Caco-2 (cell line): ENCODE results near the gene FOXR1. TPM values are rescaled to one million over a fixed set of nuclear protein-coding genes. Genes with fewer than 3 reads are reported as not detected.

Source experiments
- BruUV-seq: library from RNA; stranded (reverse); fragments of 400-500 nt; replicated peaks from 2 replicates; lab custom pipeline; 2021; lab: Mats Ljungman, UMichigan
- CTCF ChIA-PET: fragments of 300-600 bp; sonication (Branson Sonifier 250); formaldehyde crosslinking; loops from one replicate; lab custom pipeline; 2022; ENCODE audit warnings: antibody characterized with exemption; lab: Charles Lee
- POLR2A ChIA-PET: fragments of 300-600 bp; sonication (Branson Sonifier 250); formaldehyde crosslinking; loops from one replicate; lab custom pipeline; 2022; ENCODE audit warnings: antibody characterized with exemption; lab: Charles Lee
- DNase-seq, 2 experiments: peaks; one replicate each; pipeline versions ENCODE4 v3.0.0 to v3.0.0-alpha.2; 2020 to 2022
- H3K27me3 ChIP-seq: replicated peaks from 2 replicates; pipeline ENCODE4 v1.6.0; 2011; ENCODE audit warnings: low read length; ENCODE audit not compliant: control insufficient read depth, insufficient read depth
- H3K36me3 ChIP-seq: 2 replicates; pipeline ENCODE4 v1.5.1; 2011; ENCODE audit warnings: low read length; ENCODE audit not compliant: control insufficient read depth, insufficient read depth
- H3K4me1 ChIP-seq: fragments of 250-450 bp; sonication (Bioruptor Pico); 2 replicates; pipeline ENCODE4 v1.5.1; 2020; ENCODE audit warnings: mild to moderate bottlenecking
- H3K4me3 ChIP-seq: 2 replicates; pipeline ENCODE4 v1.5.1; 2011; ENCODE audit warnings: low read depth, mild to moderate bottlenecking, control low read depth, low read length
- H3K9me3 ChIP-seq: fragments of 250-450 bp; sonication (Bioruptor Pico); 2 replicates; pipeline ENCODE4 v1.5.1; 2020; ENCODE audit warnings: mild to moderate bottlenecking, moderate library complexity
- H3K27ac Mint-ChIP-seq: one replicate; pipeline ENCODE4 v1.8.0; 2022; ENCODE audit warnings: mixed read lengths; ENCODE audit not compliant: unreplicated experiment
- H3K27me3 Mint-ChIP-seq: one replicate; pipeline ENCODE4 v1.8.0; 2022; ENCODE audit warnings: mixed read lengths; ENCODE audit not compliant: insufficient read depth, unreplicated experiment
- H3K36me3 Mint-ChIP-seq: one replicate; pipeline ENCODE4 v1.8.0; 2022; ENCODE audit warnings: mild to moderate bottlenecking, mixed read lengths; ENCODE audit not compliant: insufficient read depth, unreplicated experiment
- H3K4me1 Mint-ChIP-seq: one replicate; pipeline ENCODE4 v1.8.0; 2022; ENCODE audit warnings: low read depth, mixed read lengths; ENCODE audit not compliant: unreplicated experiment
- H3K4me3 Mint-ChIP-seq: one replicate; pipeline ENCODE4 v1.8.0; 2022; ENCODE audit warnings: mild to moderate bottlenecking, moderate library complexity, mixed read lengths; ENCODE audit not compliant: unreplicated experiment
- H3K9me3 Mint-ChIP-seq: one replicate; pipeline ENCODE4 v1.8.0; 2022; ENCODE audit warnings: mixed read lengths; ENCODE audit not compliant: unreplicated experiment
- CTCF ChIP-seq, 2 experiments: fragments of 200-600 bp in 1 of 2; IDR thresholded peaks; 1 replicate in 1 of 2; 2 replicates in 1 of 2; pipeline versions ENCODE4 v1.5.1 to v1.8.0; 2011 to 2022; ENCODE audit warnings: antibody characterized with exemption in 1 of 2, control low read depth in 1 of 2, inconsistent platforms in 1 of 2, low read depth in 1 of 2, low read length in 1 of 2, mild to moderate bottlenecking in 1 of 2, moderate library complexity in 1 of 2; ENCODE audit not compliant: insufficient read depth in 1 of 2, severe bottlenecking in 1 of 2, unreplicated experiment in 1 of 2
- intact Hi-C: fragments of 100-400 bp; cut with micrococcal nuclease; formaldehyde crosslinking; loops from one replicate; pipeline ENCODE4 v1.10.0; 2022; ENCODE audit not compliant: unreplicated experiment
- total RNA-seq: library from RNA; stranded (reverse); gene quantifications from 2 replicates; pipeline ENCODE4 v1.2.3, GENCODE V29; 2022

Gene FOXR1
- total RNA-seq, 1 experiment from 2014 or later, result not detected

GRCh38 chr11:118933486-118933885, 38.1 kb upstream of the FOXR1 start:
- TF ChIP-seq CTCF (IDR thresholded peaks at IDR 0.05; ENCODE audit: insufficient read depth in 1 of 2, low read depth in 1 of 2, low read length in 1 of 2, severe bottlenecking in 1 of 2, unreplicated experiment in 1 of 2), result no peak
- H3K36me3 ChIP-seq, result no peaks in the 10 kb centered on the region
- H3K36me3 Mint-ChIP-seq, result peaks cover 12% of the 10 kb centered on the region
- no peak overlapping the region for H3K4me3 Mint-ChIP-seq
- peaks cover 8% of the 10 kb centered on the region for H3K4me1 ChIP-seq
- POLR2A ChIA-PET, result interaction anchor here (0.7 kb wide), 1 partner anchor 22 kb away, joined by 3 read pairs; no protein-coding TSS in a partner anchor
- no peak overlapping the region for H3K27ac Mint-ChIP-seq
- no peaks in the 10 kb centered on the region for H3K9me3 Mint-ChIP-seq
- no peak for DNase-seq
- BruUV-seq, result no TSS peak
- no peaks in the 10 kb centered on the region for H3K27me3 ChIP-seq
- intact Hi-C loops, result loop anchor here (5.0 kb wide), 1 partner anchor 36 kb away; no protein-coding TSS in a partner anchor
- CTCF ChIA-PET, result interaction anchor here (1.0 kb wide), 1 partner anchor 21 kb away, joined by 3 read pairs; no protein-coding TSS in a partner anchor
- no peaks in the 10 kb centered on the region for H3K27me3 Mint-ChIP-seq
- no peak overlapping the region for H3K4me3 ChIP-seq
- H3K9me3 ChIP-seq, result no peaks in the 10 kb centered on the region
- H3K4me1 Mint-ChIP-seq, result peaks cover 20% of the 10 kb centered on the region

- ChIA-PET POLR2A (interaction anchor here (0.7 kb wide), 1 partner anchor 23 kb away, joined by 3 read pairs; no protein-coding TSS in a partner anchor), CTCF (no interaction called here)
- H3K36me3 ChIP-seq, result no peaks in the 10 kb centered on the region
- H3K4me1 ChIP-seq, result peaks cover 10% of the 10 kb centered on the region
- no peaks in the 10 kb centered on the region for H3K9me3 ChIP-seq
- TF ChIP-seq CTCF (IDR thresholded peaks at IDR 0.05; ENCODE audit: insufficient read depth in 1 of 2, low read depth in 1 of 2, low read length in 1 of 2, severe bottlenecking in 1 of 2, unreplicated experiment in 1 of 2), result no peak
- H3K9me3 Mint-ChIP-seq, result no peaks in the 10 kb centered on the region
- H3K36me3 Mint-ChIP-seq, result no peaks in the 10 kb centered on the region
- no peak for DNase-seq
- no peaks in the 10 kb centered on the region for H3K27me3 ChIP-seq
- H3K27me3 Mint-ChIP-seq, result no peaks in the 10 kb centered on the region
- no TSS peak for BruUV-seq
- H3K4me3 Mint-ChIP-seq, result no peak overlapping the region
- no peak overlapping the region for H3K4me3 ChIP-seq
- no peak overlapping the region for H3K27ac Mint-ChIP-seq
- peaks cover 23% of the 10 kb centered on the region for H3K4me1 Mint-ChIP-seq
- intact Hi-C loops, result no loop called here
Observed at GRCh38 chr11:118935376-118935775, 36.2 kb upstream of the FOXR1 start.

GRCh38 chr11:118938491-118939403, 32.8 kb upstream of the FOXR1 start:
- Histone ChIP-seq H3K36me3 (no peaks in the 10 kb centered on the region), H3K27me3 (no peaks in the 10 kb centered on the region), H3K9me3 (no peaks in the 10 kb centered on the region), H3K4me1 (peaks cover 9% of the 10 kb centered on the region; the same call in 1 of the 2 replicates), H3K4me3 (no peak overlapping the region)
- H3K27me3 Mint-ChIP-seq, result no peaks in the 10 kb centered on the region
- TF ChIP-seq CTCF (IDR thresholded peaks at IDR 0.05; ENCODE audit: insufficient read depth in 1 of 2, low read depth in 1 of 2, low read length in 1 of 2, severe bottlenecking in 1 of 2, unreplicated experiment in 1 of 2), result no peak
- ChIA-PET POLR2A (no interaction called here), CTCF (interaction anchor here (1.4 kb wide), 1 partner anchor 9 kb away, joined by 8 read pairs; no protein-coding TSS in a partner anchor)
- peaks cover 6% of the 10 kb centered on the region for H3K4me1 Mint-ChIP-seq
- no peaks in the 10 kb centered on the region for H3K9me3 Mint-ChIP-seq
- BruUV-seq, result no TSS peak
- intact Hi-C loops, result no loop called here
- peak in 1 of 2 experiments; percentile 70 for DNase-seq
- no peak overlapping the region for H3K4me3 Mint-ChIP-seq
- no peaks in the 10 kb centered on the region for H3K36me3 Mint-ChIP-seq
- H3K27ac Mint-ChIP-seq, result no peak overlapping the region
